HG03575 (cell line): ENCODE data around the gene ICE1.
A peak's percentile ranks its signal among the peaks of the same experiment; 100 is the strongest.

Source experiments
- ATAC-seq: cut with Tn5 transposase; IDR thresholded peaks from one replicate; pipeline ENCODE4 v1.9.1; 2021; ENCODE audit not compliant: unreplicated experiment, insufficient number of reproducible peaks, low FRiP score; ENCODE audit errors: extremely low read depth

Gene ICE1

GRCh38 chr5:5521478-5521877 lies 99.0 kb downstream of the ICE1 start:
- no peak for ATAC-seq

DNA sequence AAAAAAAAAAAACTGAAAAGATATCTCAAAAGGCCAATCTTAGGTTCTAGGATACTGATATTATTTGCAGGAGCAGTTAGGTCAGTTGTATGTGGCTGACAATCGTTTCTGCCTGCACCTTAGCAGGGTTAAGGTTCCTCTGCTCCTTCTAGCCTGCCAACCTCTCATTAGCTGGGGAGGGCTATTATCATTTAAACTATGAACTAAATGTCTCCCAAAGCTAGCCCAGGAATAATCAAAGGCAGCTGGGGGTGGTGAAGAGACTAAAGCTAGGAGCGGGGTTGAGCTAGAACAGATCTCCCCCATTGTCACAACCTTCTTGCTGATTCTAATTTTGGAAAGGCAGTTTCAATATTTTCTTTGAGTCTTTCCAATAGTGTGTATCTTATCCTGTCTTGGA lies 99.9 kb downstream of the ICE1 start:
- no peak for ATAC-seq

- ATAC-seq = peak; percentile 62
Observed at GRCh38 chr5:5523066-5523505, 100.6 kb downstream of the ICE1 start.

DNA sequence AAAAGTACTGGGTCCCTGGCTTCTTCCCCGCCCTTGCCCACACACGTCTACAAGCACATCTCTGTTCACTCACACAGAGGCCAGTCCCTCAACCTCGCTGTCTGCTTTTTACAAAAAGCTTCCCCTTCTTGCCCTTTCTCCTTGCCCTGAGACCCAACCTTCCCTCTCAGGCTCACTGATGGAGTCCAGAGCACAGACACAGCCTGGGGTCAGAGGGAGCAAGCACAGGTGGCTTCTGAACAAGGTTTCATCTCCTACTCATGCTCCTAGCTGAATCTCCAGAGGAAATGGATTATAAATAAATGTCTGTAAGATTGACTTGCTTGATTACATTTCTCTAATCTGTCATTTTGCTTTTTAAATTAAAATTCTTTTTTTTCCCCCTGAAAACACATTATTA lies 101.8 kb downstream of the ICE1 start:
- no peak for ATAC-seq

DNA sequence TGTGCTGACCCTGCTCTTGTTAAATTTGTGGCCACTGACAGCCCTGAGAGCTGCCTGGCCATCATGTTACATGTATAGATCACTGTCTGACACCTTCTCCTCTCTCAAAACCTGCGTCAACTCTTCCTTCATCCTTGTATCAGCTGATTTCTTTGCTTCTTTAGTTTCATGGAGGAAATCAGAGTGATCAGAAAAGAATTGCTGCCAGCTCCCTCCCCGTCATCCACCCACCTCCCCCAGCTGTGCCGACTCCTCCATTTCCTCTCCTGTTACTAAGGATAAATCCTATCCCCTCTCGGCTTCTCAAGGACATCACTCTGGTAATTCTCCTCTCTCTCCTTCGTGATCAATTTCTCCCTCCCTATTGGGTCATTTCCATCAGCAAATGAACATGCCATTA lies 108.9 kb downstream of the ICE1 start:
- ATAC-seq = no peak

GRCh38 chr5:5532306-5533076 lies 110.0 kb downstream of the ICE1 start:
- no peak for ATAC-seq

DNA sequence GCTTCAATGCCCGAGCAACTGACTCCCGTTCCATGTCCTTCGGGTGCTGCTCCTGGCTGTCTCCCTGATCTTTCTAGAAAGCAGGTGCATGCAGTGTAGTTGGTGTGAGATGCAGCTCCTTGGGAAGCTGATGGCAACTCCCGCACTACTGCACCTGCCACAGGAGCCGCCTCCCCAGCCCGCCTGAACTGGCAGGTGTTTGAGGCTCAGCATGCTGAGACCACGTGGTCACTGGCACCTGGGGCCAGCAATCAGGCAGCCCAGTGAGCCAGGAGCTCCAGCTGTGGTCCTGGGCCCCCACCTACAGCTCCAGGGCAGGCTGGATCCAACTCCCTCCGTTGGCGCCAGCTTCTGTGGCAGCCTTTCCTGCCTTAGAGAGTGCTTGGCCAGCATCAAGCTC lies 111.5 kb downstream of the ICE1 start:
- no peak for ATAC-seq

- no peak for ATAC-seq
Observed at GRCh38 chr5:5534333-5534732, 111.9 kb downstream of the ICE1 start.

GRCh38 chr5:5536871-5537270 lies 114.4 kb downstream of the ICE1 start:
- no peak for ATAC-seq

DNA sequence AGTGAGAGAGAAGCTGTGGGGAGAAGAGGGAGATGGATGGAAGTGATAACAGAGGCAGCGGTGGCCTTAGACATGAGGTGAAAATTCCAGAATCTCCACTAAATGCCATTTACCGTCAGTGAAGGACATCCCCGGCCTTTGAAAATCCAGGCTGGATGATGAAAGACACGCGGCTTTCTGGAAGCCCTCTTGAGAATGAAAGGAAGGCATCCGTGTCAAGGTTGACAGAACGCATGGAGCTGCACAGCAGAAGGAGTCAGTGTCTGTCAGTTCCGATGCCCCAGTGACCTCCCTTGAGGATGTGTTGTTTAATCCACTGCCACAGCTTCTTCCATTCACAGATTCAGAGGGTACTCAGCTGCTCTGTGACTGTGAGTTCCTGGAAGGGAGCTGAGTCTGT lies 114.9 kb downstream of the ICE1 start:
- ATAC-seq = no peak

DNA sequence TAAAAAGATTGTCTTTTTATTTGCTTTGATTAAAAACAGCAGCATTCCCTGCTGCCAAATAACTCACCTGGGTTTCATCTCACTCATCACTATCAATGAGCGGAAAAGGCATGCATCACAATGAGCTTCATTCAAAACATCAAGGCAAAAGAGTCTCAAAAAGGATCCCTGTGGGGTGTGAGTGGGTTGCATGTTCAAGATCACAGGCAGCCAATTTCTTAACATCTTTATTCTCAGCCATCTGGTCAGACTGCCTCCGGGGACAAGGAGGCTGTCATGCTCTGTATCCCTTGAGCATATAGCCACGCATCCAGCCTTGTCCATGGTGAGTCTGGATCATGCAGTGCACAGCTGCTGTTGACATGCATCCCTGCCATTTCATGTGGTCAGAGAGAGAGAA lies 117.1 kb downstream of the ICE1 start:
- ATAC-seq = no peak
